DOHH2 (cell line): Measurements from ENCODE around the gene BUD13.

Experiments used
- EZH2phosphoT487 ChIP-seq: fragments of 200-600 bp; sonication (generic); IDR thresholded peaks from 2 replicates; pipeline ENCODE4 v1.6.1; 2017; ENCODE audit warnings: borderline replicate concordance, mild to moderate bottlenecking, antibody characterized with exemption, low read length, moderate library complexity, mixed read lengths
- TF ChIP-seq, protein P1 (sequence below): fragments of 200-600 bp; sonication (generic); IDR thresholded peaks from one replicate; pipeline ENCODE4 v1.5.1; 2014; ENCODE audit warnings: antibody characterized with exemption, mild to moderate bottlenecking, low read depth, low read length; ENCODE audit not compliant: poor library complexity, severe bottlenecking

GRCh38 chr11:116792144-116792868, 19.5 kb upstream of the BUD13 start:
- TF ChIP-seq, protein P1, sequence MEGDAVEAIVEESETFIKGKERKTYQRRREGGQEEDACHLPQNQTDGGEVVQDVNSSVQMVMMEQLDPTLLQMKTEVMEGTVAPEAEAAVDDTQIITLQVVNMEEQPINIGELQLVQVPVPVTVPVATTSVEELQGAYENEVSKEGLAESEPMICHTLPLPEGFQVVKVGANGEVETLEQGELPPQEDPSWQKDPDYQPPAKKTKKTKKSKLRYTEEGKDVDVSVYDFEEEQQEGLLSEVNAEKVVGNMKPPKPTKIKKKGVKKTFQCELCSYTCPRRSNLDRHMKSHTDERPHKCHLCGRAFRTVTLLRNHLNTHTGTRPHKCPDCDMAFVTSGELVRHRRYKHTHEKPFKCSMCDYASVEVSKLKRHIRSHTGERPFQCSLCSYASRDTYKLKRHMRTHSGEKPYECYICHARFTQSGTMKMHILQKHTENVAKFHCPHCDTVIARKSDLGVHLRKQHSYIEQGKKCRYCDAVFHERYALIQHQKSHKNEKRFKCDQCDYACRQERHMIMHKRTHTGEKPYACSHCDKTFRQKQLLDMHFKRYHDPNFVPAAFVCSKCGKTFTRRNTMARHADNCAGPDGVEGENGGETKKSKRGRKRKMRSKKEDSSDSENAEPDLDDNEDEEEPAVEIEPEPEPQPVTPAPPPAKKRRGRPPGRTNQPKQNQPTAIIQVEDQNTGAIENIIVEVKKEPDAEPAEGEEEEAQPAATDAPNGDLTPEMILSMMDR: no peak
- no peak for TF ChIP-seq EZH2phosphoT487
